MCF 10A (cell line): ENCODE results near the gene LRRN2. TPM values are rescaled to one million over a fixed set of nuclear protein-coding genes. Genes with fewer than 3 reads are reported as not detected.

ENCODE experiments used
- BruUV-seq: library from RNA; stranded (reverse); fragments of 400-500 nt; replicated peaks from 2 replicates; lab custom pipeline; 2021; lab: Mats Ljungman, UMichigan
- CTCF ChIA-PET: fragments of 300-600 bp; sonication (Branson Sonifier 250); formaldehyde crosslinking; extraction: SDS; loops from one replicate; lab custom pipeline; 2021; ENCODE audit warnings: antibody characterized with exemption, inconsistent platforms; lab: Yijun Ruan, JAX
- POLR2A ChIA-PET: fragments of 300-600, 350-650 bp; sonication (Branson Sonifier 250); formaldehyde crosslinking; extraction: SDS; loops from one replicate; lab custom pipeline; 2020; ENCODE audit warnings: antibody characterized with exemption, inconsistent platforms; lab: Yijun Ruan, JAX
- DNase-seq: peaks from one replicate; pipeline ENCODE4 v3.0.0-alpha.2; 2018; ENCODE audit not compliant: unreplicated experiment
- H3K27ac Mint-ChIP-seq: one replicate; pipeline ENCODE4 v1.8.0; 2022; ENCODE audit warnings: mild to moderate bottlenecking, low read depth, mixed read lengths; ENCODE audit not compliant: unreplicated experiment
- H3K27me3 Mint-ChIP-seq: one replicate; pipeline ENCODE4 v1.8.0; 2022; ENCODE audit warnings: mixed read lengths; ENCODE audit not compliant: insufficient read depth, unreplicated experiment
- H3K36me3 Mint-ChIP-seq: one replicate; pipeline ENCODE4 v1.8.0; 2022; ENCODE audit warnings: mild to moderate bottlenecking, moderate library complexity, mixed read lengths; ENCODE audit not compliant: insufficient read depth, unreplicated experiment
- H3K4me1 Mint-ChIP-seq: one replicate; pipeline ENCODE4 v1.8.0; 2022; ENCODE audit warnings: mixed read lengths; ENCODE audit not compliant: insufficient read depth, unreplicated experiment
- H3K4me3 Mint-ChIP-seq: one replicate; pipeline ENCODE4 v1.8.0; 2022; ENCODE audit warnings: mild to moderate bottlenecking, moderate library complexity, mixed read lengths; ENCODE audit not compliant: unreplicated experiment
- H3K9me3 Mint-ChIP-seq: one replicate; pipeline ENCODE4 v1.8.0; 2022; ENCODE audit warnings: mixed read lengths; ENCODE audit not compliant: unreplicated experiment
- CTCF ChIP-seq: fragments of 200-600 bp; IDR thresholded peaks from one replicate; pipeline ENCODE4 v1.8.0; 2022; ENCODE audit warnings: antibody characterized with exemption, mild to moderate bottlenecking; ENCODE audit not compliant: unreplicated experiment
- intact Hi-C: fragments of 100-400 bp; cut with micrococcal nuclease; formaldehyde crosslinking; loops from 2 replicates; pipeline ENCODE4 v1.14.1; 2022
- total RNA-seq: library from RNA; stranded (reverse); gene quantifications from 2 replicates; pipeline ENCODE4 v1.2.3, GENCODE V29; 2022

The LRRN2 gene
- total RNA-seq, 1 experiment from 2014 or later = not detected

DNA sequence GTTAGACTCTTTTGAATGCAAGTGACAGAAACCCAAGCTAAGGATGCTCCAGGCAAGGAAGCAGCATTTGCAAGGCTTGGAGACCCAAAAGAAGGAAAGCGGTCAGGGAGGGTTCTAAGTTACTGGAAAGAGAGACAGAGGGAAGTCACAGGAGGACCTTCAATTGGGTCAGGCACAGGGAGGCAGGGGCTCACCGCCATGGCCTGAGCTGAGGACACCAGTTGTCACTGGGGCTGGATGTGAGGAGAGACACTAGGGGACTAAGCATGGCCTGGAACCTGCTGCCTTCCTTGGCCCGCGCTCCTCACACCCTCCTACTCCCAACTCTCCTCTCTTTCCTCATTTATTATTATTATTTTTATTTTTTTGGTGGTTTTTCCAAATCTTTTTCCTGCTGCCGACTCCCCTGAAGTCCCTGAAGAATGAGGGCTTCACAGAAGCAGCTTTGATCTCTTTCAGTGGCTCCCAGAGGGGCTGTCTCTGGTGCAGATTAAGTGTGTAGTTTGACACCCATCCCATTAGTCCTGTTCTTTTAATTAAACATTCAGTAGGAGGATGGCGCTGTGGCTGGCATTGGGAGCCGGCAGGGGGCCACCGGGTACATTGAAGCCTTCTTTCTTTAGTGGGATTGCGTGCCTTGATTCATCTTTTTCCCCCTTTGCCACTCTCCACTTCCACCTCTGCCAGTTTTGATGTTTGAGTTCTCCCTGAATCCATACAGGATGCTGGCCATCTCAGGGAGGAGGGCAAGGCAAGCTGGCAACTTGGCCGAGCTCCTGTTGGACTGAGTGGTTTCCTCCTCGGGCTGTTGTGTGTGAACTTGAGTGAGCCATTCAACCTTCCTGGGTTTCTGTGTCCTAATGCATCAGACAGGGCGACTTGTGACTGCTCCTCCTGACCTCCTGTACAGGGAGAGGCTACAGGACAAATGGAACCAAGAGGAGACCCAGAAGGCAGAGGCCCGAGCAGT, 110.0 kb downstream of the LRRN2 start:
- DNase-seq = no peak
- H3K36me3 Mint-ChIP-seq = no peaks in the 10 kb centered on the region
- peaks cover 8% of the 10 kb centered on the region for H3K27me3 Mint-ChIP-seq
- intact Hi-C loops = no loop called here
- H3K27ac Mint-ChIP-seq = no peak overlapping the region
- ChIA-PET POLR2A (no interaction called here), CTCF (interaction anchor here (0.5 to 43.9 kb wide), 6 partner anchors 10 to 225 kb away, joined by 3 to 1156 read pairs (median 3); no protein-coding TSS in a partner anchor)
- no peak overlapping the region for H3K4me3 Mint-ChIP-seq
- BruUV-seq = no TSS peak
- H3K9me3 Mint-ChIP-seq = no peaks in the 10 kb centered on the region
- no peak for TF ChIP-seq CTCF
- H3K4me1 Mint-ChIP-seq = peaks cover 5% of the 10 kb centered on the region

DNA sequence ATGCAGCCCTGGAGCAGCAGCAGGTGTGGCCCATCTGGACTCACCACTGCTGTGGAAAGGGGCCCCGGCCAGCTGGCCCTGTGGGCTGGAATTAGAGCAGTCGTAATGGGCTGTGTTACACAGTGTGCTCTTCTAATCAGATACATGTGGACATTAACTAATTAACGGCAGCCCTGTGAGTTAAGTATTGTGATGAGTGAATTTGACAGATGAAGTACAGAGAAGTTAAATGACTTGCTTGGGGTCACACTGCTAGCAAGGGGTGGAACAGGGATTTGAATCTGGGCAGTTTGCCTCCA, 110.7 kb downstream of the LRRN2 start:
- H3K4me3 Mint-ChIP-seq = no peak overlapping the region
- H3K9me3 Mint-ChIP-seq = no peaks in the 10 kb centered on the region
- ChIA-PET CTCF (interaction anchor here (4.9 to 43.9 kb wide), 2 partner anchors 9 to 226 kb away, joined by 42 to 1156 read pairs; no protein-coding TSS in a partner anchor), POLR2A (no interaction called here)
- H3K27me3 Mint-ChIP-seq = peaks cover 8% of the 10 kb centered on the region
- H3K4me1 Mint-ChIP-seq = peaks cover 5% of the 10 kb centered on the region
- TF ChIP-seq CTCF = no peak
- no TSS peak for BruUV-seq
- intact Hi-C loops = no loop called here
- no peak for DNase-seq
- no peak overlapping the region for H3K27ac Mint-ChIP-seq
- no peaks in the 10 kb centered on the region for H3K36me3 Mint-ChIP-seq

DNA sequence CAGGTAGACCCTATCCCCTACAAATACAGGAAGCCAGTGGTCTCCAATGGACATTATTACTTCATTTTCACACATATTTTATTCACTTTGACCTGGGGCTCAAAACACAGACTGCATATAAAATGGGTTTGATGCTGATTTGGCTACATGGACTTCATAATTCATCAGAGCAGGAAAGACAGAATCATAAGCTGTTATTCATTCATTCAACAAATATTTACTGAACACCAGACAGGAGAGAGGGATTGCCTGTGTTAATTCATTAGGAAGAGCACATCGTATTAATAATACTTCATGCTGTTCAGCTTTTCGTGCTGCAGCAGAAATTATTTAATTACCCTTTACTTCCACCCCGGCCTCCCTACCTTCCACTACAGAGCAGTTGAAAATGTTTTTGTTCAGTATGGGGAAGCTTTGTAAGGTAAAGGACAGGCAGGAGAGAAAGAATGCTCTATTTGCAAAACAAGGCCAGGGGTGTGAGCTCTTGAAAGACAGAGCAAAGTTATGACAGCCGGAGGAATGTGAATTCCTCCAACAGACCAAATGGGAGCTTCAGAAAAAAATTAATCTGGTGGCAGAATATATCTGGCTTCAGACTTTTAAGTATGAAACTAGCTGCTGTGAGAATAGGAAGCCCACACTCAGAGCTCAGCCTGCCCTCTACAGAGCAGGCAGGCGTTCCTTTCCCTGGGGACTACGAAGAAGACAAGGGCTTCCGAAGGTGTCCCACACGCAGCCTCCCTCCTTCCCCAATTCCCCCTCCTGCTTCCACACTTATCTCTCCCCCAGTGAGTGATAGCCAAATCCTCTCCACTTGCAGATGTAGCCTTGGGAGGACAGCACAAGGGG, 111.3 kb downstream of the LRRN2 start:
- peaks cover 5% of the 10 kb centered on the region for H3K4me1 Mint-ChIP-seq
- intact Hi-C loops = no loop called here

More for the DNA sequence above, 111.3 kb downstream of the LRRN2 start:
- Mint-ChIP-seq H3K4me3 (no peak overlapping the region), H3K9me3 (no peaks in the 10 kb centered on the region), H3K27ac (no peak overlapping the region), H3K27me3 (peaks cover 8% of the 10 kb centered on the region), H3K36me3 (no peaks in the 10 kb centered on the region)
- ChIA-PET CTCF (interaction anchor here (0.5 to 43.9 kb wide), 8 partner anchors 8 to 368 kb away, joined by 3 to 1156 read pairs (median 6); no protein-coding TSS in a partner anchor), POLR2A (interaction anchor here (0.7 to 1.1 kb wide), 4 partner anchors 17 to 23 kb away, joined by 3 read pairs; no protein-coding TSS in a partner anchor)
- no peak for DNase-seq
- BruUV-seq = no TSS peak
- no peak for TF ChIP-seq CTCF
